Measurements from ENCODE around the gene CCR1. TPM values are rescaled to one million over a fixed set of nuclear protein-coding genes. Genes with fewer than 3 reads are reported as not detected.

Gene CCR1
- polyA plus RNA-seq, 1 donor from 2014 or later = not detected

GRCh38 chr3:46192939-46193338 lies 15.2 kb downstream of the CCR1 start:
- no peak overlapping the region for H2AFZ ChIP-seq (ENCODE audit: low read depth, low read length)
- H3K27ac ChIP-seq (ENCODE audit: low read length) = no peak overlapping the region
- no peak overlapping the region for H3K9ac ChIP-seq (ENCODE audit: low read length)
- no peaks in the 10 kb centered on the region for H3K9me2 ChIP-seq (ENCODE audit: insufficient read depth, low read length)
- no peak for TF ChIP-seq MXI1 (conservative IDR thresholded peaks at IDR 0.05; ENCODE audit: poor library complexity, severe bottlenecking)
- no peak for TF ChIP-seq EP300 (conservative IDR thresholded peaks at IDR 0.05; ENCODE audit: poor library complexity, severe bottlenecking)
- TF ChIP-seq POLR2AphosphoS5 (IDR thresholded peaks at IDR 0.05) = no peak
- TF ChIP-seq EZH2 (IDR thresholded peaks at IDR 0.05; ENCODE audit: borderline replicate concordance, insufficient read depth, low read length, poor library complexity, severe bottlenecking) = no peak
- no peak for TF ChIP-seq TAF1 (IDR thresholded peaks at IDR 0.05; ENCODE audit: low read depth)
- no peak for TF ChIP-seq SMC3 (conservative IDR thresholded peaks at IDR 0.05; ENCODE audit: poor library complexity)
- TF ChIP-seq REST (IDR thresholded peaks at IDR 0.05; ENCODE audit: borderline replicate concordance) = no peak
- no peak for TF ChIP-seq RAD21 (conservative IDR thresholded peaks at IDR 0.05)
- no peak for TF ChIP-seq CTCF (IDR thresholded peaks at IDR 0.05; ENCODE audit: poor library complexity, severe bottlenecking)
- no peaks in the 10 kb centered on the region for H4K20me1 ChIP-seq (ENCODE audit: insufficient read depth)
- H3K9me3 ChIP-seq (ENCODE audit: low read length) = peaks cover 3% of the 10 kb centered on the region
- no peaks in the 10 kb centered on the region for H3F3A ChIP-seq (ENCODE audit: insufficient read depth, low read length, poor library complexity, severe bottlenecking)
- H3K27me3 ChIP-seq (ENCODE audit: insufficient read depth, low read depth, low read length) = no peaks in the 10 kb centered on the region
- H3K4me2 ChIP-seq (ENCODE audit: low read length) = no peak overlapping the region
- H3K79me2 ChIP-seq (replicated peaks; ENCODE audit: insufficient read depth, low read length) = no peaks in the 10 kb centered on the region
- H3K36me3 ChIP-seq (ENCODE audit: insufficient read depth, low read length) = no peaks in the 10 kb centered on the region
- H3K4me3 ChIP-seq (ENCODE audit: low read length) = no peak overlapping the region

GRCh38 chr3:46191730-46192129 lies 16.4 kb downstream of the CCR1 start:
- H3K9me3 ChIP-seq (ENCODE audit: low read length) = peaks cover 3% of the 10 kb centered on the region
- no peaks in the 10 kb centered on the region for H3K36me3 ChIP-seq (ENCODE audit: insufficient read depth, low read length)
- H4K20me1 ChIP-seq (ENCODE audit: insufficient read depth) = no peaks in the 10 kb centered on the region
- H3K27me3 ChIP-seq (ENCODE audit: insufficient read depth, low read depth, low read length) = no peaks in the 10 kb centered on the region
- no peaks in the 10 kb centered on the region for H3K9me2 ChIP-seq (ENCODE audit: insufficient read depth, low read length)
- no peak overlapping the region for H3K4me3 ChIP-seq (ENCODE audit: low read length)
- no peaks in the 10 kb centered on the region for H3F3A ChIP-seq (ENCODE audit: insufficient read depth, low read length, poor library complexity, severe bottlenecking)
- TF ChIP-seq SMC3 (conservative IDR thresholded peaks at IDR 0.05; ENCODE audit: poor library complexity) = no peak
- TF ChIP-seq TAF1 (IDR thresholded peaks at IDR 0.05; ENCODE audit: low read depth) = no peak
- no peak for TF ChIP-seq POLR2AphosphoS5 (IDR thresholded peaks at IDR 0.05)
- no peak for TF ChIP-seq MXI1 (conservative IDR thresholded peaks at IDR 0.05; ENCODE audit: poor library complexity, severe bottlenecking)
- no peak for TF ChIP-seq EZH2 (IDR thresholded peaks at IDR 0.05; ENCODE audit: borderline replicate concordance, insufficient read depth, low read length, poor library complexity, severe bottlenecking)
- no peak for TF ChIP-seq REST (IDR thresholded peaks at IDR 0.05; ENCODE audit: borderline replicate concordance)
- TF ChIP-seq RAD21 (conservative IDR thresholded peaks at IDR 0.05) = no peak
- TF ChIP-seq CTCF (IDR thresholded peaks at IDR 0.05; ENCODE audit: poor library complexity, severe bottlenecking) = no peak
- H3K9ac ChIP-seq (ENCODE audit: low read length) = no peak overlapping the region
- H3K4me2 ChIP-seq (ENCODE audit: low read length) = no peak overlapping the region
- H2AFZ ChIP-seq (ENCODE audit: low read depth, low read length) = no peak overlapping the region
- no peaks in the 10 kb centered on the region for H3K79me2 ChIP-seq (replicated peaks; ENCODE audit: insufficient read depth, low read length)
- no peak overlapping the region for H3K27ac ChIP-seq (ENCODE audit: low read length)
